Erythroblast (primary cell): ENCODE measurements around the gene IRF5.

Source experiments
- GATA1 ChIP-seq: IDR thresholded peaks from 2 replicates; pipeline ENCODE4 v1.6.1; 2011; ENCODE audit warnings: low read depth, mild to moderate bottlenecking, control low read depth, low read length, moderate library complexity
- POLR2A ChIP-seq: IDR thresholded peaks from 2 replicates; pipeline ENCODE4 v1.6.1; 2011; ENCODE audit warnings: mild to moderate bottlenecking, low read length

- TF ChIP-seq POLR2A (no peak), GATA1 (no peak)
Measured at GRCh38 chr7:128947854-128948253, 10.1 kb downstream of the IRF5 start.
